GM19467 (cell line): Measurements from ENCODE around the gene VCAM1.
"Not testable (repeated sequence)": the region's sequence is repeated elsewhere in the genome, so short reads cannot be mapped to it uniquely, and the experiment has no call there.

Experiments
- ATAC-seq: cut with Tn5 transposase; IDR thresholded peaks from one replicate; pipeline ENCODE4 v1.9.1; 2021; ENCODE audit warnings: mild to moderate bottlenecking, moderate library complexity; ENCODE audit not compliant: unreplicated experiment

VCAM1 gene

DNA sequence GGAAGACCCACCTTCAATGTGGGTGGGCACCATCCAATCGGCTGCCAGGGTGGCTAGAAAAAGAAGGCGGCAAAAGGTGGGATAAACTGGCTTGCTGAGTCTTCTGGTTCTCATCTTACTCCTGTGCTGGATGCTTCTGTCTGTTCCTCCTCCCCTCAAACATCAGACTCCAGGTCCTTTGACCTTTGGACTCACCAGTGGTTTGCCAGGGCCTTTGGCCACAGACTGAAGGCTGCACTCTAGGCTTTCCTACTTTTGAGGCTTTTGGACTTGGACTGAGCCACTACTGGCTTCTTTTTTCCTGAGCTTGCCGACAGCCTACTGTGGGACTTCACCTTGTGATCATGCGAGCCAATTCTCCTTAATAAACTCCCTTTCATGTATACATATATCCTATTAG, 55.9 kb downstream of the VCAM1 start:
- no peak for ATAC-seq

DNA sequence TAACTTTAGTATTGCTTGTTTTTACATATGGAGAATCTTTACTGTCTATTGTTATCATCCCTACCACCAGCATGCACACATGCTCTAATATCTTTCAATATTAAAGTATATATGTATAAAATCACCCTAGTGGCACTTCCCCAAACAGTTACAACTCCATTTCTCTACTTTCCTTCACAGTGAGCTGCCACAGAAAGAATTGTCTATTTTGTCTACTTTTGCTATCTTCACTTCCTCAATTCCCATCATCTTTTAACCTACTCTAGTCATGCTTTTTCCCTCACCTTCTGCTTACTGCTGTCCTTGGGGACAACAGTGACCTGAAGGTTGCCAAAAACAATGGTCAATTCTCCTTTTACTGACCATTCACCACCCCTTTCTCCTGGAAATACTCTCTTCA, 59.2 kb downstream of the VCAM1 start:
- no peak for ATAC-seq

DNA sequence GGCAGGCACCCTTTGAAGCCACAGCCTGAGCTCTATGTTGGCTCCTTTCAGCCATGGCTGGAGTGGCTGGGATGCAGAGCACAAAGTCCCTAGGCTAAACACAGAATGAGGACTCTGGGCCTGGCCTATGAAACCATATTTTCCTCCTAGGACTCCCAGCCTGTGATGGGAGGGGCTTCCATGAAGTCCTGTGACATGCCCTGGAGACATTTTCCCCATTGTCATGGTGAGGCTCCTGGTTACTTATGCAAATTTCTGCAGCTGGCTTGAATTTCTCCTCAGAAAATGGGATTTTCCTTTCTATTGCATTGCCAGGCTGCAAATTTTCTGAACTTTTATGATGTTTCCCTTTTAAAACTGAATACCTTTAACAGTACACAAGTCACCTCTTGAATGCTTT, 61.3 kb downstream of the VCAM1 start:
- no peak for ATAC-seq

DNA sequence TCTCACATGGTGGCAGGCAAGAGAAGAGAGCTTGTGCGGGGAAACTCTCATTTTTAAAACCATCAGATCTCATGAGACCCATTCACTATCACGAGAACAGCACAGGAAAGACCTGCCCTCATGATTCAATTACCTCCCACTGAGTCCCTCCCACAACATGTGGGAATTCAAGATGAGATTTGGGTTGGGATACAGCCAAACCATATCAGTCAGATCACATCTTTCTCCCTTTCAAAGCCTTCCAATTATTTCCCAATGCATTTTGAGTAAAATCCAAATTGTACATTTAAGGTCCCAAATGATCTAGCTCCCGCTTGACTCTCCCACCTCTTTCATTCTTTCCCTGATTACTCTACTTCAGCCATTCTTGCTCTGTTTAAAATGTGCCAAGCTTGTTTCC, 62.2 kb downstream of the VCAM1 start:
- not testable (repeated sequence) for ATAC-seq

DNA sequence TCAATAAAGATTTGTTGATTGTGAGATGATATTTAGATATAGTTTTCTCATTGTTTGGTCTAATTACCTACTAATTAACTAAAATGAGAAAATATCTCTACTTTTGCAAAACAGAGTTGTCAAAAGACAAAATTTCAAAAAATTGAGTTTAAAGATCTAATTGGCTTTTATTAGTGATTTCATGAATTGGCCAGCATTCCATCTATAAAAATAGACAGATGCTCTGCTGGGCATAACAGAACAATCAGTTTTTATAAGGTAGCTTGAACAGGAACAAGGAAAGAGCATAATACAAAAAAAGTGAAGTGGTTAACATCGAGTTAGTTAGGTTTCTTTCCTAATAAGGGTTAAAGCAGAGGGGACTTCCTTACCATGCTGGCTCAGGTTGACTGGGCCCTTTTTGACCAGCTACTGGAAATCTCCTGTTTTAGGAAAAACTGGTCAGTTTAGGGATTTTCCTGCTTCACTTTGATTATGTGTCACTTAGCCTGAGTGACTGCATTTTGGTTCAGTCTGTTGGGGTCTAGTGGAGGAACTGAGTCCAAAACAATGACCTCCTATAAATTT, 63.0 kb downstream of the VCAM1 start:
- no peak for ATAC-seq

DNA sequence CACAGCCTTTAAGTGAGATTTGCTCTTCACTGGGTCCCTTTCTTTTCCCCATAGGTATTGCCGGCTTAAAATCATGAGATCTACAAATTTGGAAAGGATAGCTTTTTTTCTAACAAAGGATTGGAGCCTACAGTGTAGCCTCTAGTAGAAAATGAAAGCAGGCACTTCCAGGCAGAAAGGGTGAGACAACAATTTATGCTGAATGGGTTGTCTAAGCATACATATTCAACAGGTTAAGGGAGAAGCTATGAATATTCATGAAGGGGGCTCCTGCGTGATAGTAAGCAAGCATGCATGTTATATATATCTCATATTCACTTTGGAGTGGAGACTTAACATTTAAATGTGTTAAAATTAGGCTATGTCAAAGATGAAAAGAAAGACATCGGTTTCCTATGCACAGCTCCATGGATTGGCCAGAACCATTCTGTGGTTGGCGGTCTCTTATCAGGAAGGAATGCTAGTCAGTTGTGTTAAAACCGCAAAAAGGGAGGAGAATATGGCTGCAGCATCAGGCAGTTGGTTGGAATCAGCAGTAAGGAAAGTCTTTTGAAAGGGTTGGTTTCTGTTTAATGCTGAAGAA, 66.0 kb downstream of the VCAM1 start:
- ATAC-seq = no peak

DNA sequence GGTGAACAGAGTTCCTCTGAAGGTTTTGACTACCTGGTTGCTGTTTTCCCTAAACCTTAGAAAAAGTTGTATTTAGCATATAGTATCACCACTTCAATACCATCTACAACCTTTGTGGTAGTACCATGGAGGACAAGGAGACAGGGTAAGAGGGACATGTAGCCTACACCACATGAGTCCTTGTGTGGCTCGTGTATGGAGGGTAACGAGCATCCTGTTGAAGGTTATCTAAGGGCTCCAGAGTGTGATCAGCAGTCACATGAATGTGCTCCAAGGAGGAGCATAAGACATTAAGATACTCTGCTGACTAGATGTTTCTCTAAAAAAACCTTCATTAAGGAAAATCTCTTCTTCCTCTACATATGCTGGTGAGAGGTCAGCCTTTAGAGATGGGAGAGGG, 67.3 kb downstream of the VCAM1 start:
- no peak for ATAC-seq
